Renal cortex interstitium (tissue), 11 donors: ENCODE measurements around the gene TAS2R20. TPM values are rescaled to one million over a fixed set of nuclear protein-coding genes. Genes with fewer than 3 reads are reported as not detected.

Experiments
- DNase-seq, 11 donors: peaks; one replicate each; pipeline ENCODE4 v3.0.0-alpha.2; 2013; ENCODE audit warnings: low read depth in 9 of 11, low spot score in 4 of 11; ENCODE audit errors: extremely low read depth in 1 of 11
- polyA plus RNA-seq, 3 donors: library from polyadenylated mRNA; unstranded; fragments of 120-200 nt; gene quantifications; one replicate each; pipeline ENCODE4 v1.2.1, GENCODE V29; 2013; ENCODE audit not compliant: insufficient read length in 3 of 3

The TAS2R20 gene
- polyA plus RNA-seq, 3 donors = 1.1 to 4.0 (median 1.9) TPM

GRCh38 chr12:10967409-10967808 lies 30.7 kb downstream of the TAS2R20 start:
- no peak for DNase-seq

DNA sequence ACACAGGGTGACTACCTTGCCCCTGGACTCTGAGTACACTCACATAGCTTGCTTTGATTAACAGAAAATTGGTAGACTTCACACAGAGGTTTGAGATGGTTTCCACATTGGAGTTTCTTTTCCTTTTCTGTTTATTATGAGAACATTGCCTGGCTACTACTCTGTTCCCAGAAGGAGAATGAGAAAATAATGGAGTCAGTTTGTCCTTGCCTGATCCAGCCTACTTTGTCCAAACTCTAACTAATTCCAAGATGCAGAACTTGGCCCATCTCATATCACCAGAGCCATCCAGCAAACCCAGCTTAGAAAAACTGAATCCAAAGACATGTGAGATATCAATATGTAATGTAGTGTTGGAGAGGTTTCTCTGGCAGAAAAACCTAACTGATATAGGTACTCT lies 31.8 kb downstream of the TAS2R20 start:
- no peak for DNase-seq

- DNase-seq = no peak
Measured at GRCh38 chr12:10965476-10965875, 32.6 kb downstream of the TAS2R20 start.

DNA sequence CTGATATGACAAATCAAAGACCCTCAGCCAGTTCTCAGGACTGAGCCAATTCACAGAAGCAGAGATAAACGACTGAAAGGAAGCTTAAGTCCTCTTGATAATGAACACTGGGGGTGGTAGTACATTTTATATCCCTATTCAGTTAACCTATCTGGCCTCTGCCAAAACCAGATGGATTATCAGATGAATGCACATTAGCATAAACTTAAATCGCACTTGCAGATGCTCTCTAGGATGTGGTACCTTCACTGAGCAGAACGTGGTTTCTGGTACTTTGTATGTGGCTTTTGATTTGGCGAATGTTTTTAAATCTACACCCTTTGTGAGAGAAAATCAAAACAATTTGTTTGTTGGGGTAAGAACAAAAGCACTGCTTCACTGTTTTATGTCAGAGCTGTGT lies 37.9 kb downstream of the TAS2R20 start:
- no peak for DNase-seq

- no peak for DNase-seq
Measured at GRCh38 chr12:10959804-10960203, 38.3 kb downstream of the TAS2R20 start.

- no peak for DNase-seq
Measured at GRCh38 chr12:10957741-10958140, 40.4 kb downstream of the TAS2R20 start.

DNA sequence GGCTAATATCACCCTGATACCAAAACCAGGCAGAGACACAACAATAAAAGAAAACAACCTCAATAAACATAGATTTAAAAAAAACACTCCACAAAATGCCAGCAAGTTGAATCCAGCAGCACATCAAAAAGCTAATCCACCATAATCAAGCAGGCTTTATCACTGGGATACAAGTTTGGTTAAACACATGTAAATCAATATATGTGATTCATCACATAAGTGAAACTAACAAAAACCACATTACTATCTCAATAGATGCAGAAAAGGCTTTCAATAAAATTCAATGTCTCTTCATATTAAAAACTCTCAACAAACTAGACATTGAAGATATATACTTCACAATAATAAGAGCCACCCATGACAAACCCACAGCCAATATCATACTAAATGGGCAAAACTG lies 42.0 kb downstream of the TAS2R20 start:
- no peak for DNase-seq

GRCh38 chr12:10952645-10953044 lies 45.5 kb downstream of the TAS2R20 start:
- DNase-seq = no peak

Other genes starting within 250 kb of the TAS2R20 start
- not detected for gene TAS2R7, start 195.7 kb downstream of the TAS2R20 start, polyA plus RNA-seq
- not detected for gene TAS2R8, start 191.0 kb downstream of the TAS2R20 start, polyA plus RNA-seq
- not detected for gene TAS2R9, start 188.1 kb downstream of the TAS2R20 start, polyA plus RNA-seq
- gene TAS2R10, start 171.9 kb downstream of the TAS2R20 start, polyA plus RNA-seq = 1 to 10 TPM; 2.2 to 3.3 (median 2.7) TPM
- 10 to 100 TPM in 1 of 3 donors, 1 to 10 TPM in 2; 5.6 to 14.4 (median 8.8) TPM for gene PRR4, start 148.8 kb downstream of the TAS2R20 start, polyA plus RNA-seq
- gene PRH1, start 114.0 kb downstream of the TAS2R20 start, polyA plus RNA-seq = 10 to 100 TPM; 13.0 to 18.0 (median 15.2) TPM
- gene TAS2R13, start 88.7 kb downstream of the TAS2R20 start, polyA plus RNA-seq = under 1 TPM in 1 of 3 donors, not detected in 2; 0.24 TPM
- under 1 TPM in 2 of 3 donors, not detected in 1; 0.56 TPM for gene PRH2, start 69.1 kb downstream of the TAS2R20 start, polyA plus RNA-seq
- gene TAS2R14, start 59.0 kb downstream of the TAS2R20 start, polyA plus RNA-seq = 1 to 10 TPM; 3.0 to 6.0 (median 3.1) TPM
- under 1 TPM in 1 of 3 donors, not detected in 2; 0.20 TPM for gene TAS2R50, start 11.4 kb downstream of the TAS2R20 start, polyA plus RNA-seq
- 1 to 10 TPM; 1.1 to 2.5 (median 1.8) TPM for gene TAS2R19, start 24.3 kb upstream of the TAS2R20 start, polyA plus RNA-seq
- gene TAS2R31, start 33.1 kb upstream of the TAS2R20 start, polyA plus RNA-seq = 1 to 10 TPM; 1.1 to 2.9 (median 1.4) TPM
- not detected for gene TAS2R46, start 64.0 kb upstream of the TAS2R20 start, polyA plus RNA-seq
- gene TAS2R43, start 94.0 kb upstream of the TAS2R20 start, polyA plus RNA-seq = under 1 TPM; 0.19 to 0.54 (median 0.20) TPM
- gene TAS2R30, start 136.3 kb upstream of the TAS2R20 start, polyA plus RNA-seq = under 1 TPM; 0.12 to 0.23 (median 0.22) TPM
- 10 to 100 TPM; 14.9 to 18.5 (median 17.9) TPM for gene SMIM10L1, start 172.9 kb upstream of the TAS2R20 start, polyA plus RNA-seq
- under 1 TPM in 1 of 3 donors, not detected in 2; 0.10 TPM for gene TAS2R42, start 188.6 kb upstream of the TAS2R20 start, polyA plus RNA-seq